Spleen (tissue), 7 donors: ENCODE data around the gene PSMD7.

Experiments
- CTCF ChIP-seq, 11 experiments: fragments of 200-600 bp in 7 of 11; fragments of 450-650 bp in 4 of 11; sonication (generic) in 4 of 11; IDR thresholded peaks in 8 of 11; conservative IDR thresholded peaks in 3 of 11; 1 replicate in 7 of 11; 2 replicates in 4 of 11; pipeline versions ENCODE4 v1.4.0 to v1.8.0; 2016 to 2021; ENCODE audit warnings: antibody characterized with exemption in 11 of 11, inconsistent platforms in 4 of 11, mild to moderate bottlenecking in 1 of 11
- POLR2A ChIP-seq, 3 donors: fragments of 450-650 bp; IDR thresholded peaks; one replicate each; pipeline ENCODE4 v1.5.1; 2017; ENCODE audit warnings: antibody characterized with exemption in 3 of 3, mild to moderate bottlenecking in 1 of 3
- POLR2AphosphoS5 ChIP-seq, 3 donors: sonication (generic); formaldehyde crosslinking; IDR thresholded peaks; one replicate each; pipeline ENCODE4 v1.5.1; 2017; ENCODE audit warnings: antibody characterized with exemption in 3 of 3
- donor health status: DM: no; HTN: no; CAD: no; lungs with moderate emphysema.
- donor health status: DM: no; HTN: no; CAD: no.
- donor health status: DM: no; HTN: no; CAD: no.

DNA sequence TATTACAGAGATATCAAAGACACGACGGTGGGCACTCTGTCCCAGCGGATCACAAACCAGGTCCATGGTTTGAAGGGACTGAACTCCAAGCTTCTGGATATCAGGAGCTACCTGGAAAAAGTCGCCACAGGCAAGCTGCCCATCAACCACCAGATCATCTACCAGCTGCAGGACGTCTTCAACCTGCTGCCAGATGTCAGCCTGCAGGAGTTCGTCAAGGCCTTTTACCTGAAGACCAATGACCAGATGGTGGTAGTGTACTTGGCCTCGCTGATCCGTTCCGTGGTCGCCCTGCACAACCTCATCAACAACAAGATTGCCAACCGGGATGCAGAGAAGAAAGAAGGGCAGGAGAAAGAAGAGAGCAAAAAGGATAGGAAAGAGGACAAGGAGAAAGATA lies 8.7 kb downstream of the PSMD7 start:
- TF ChIP-seq CTCF (IDR thresholded peaks at IDR 0.05 in 8 of 11, conservative IDR thresholded peaks at IDR 0.05 in 3 of 11) (no peak), POLR2AphosphoS5 (IDR thresholded peaks at IDR 0.05) (no peak), POLR2A (IDR thresholded peaks at IDR 0.05) (no peak)
